ENCODE measurements around the gene SOX3. TPM values are rescaled to one million over a fixed set of nuclear protein-coding genes. Genes with fewer than 3 reads are reported as not detected.

SOX3 gene
- total RNA-seq, 1 donor: not detected

- DNase-seq (ENCODE audit: low read depth in 2 of 3, low spot score in 2 of 3): no peak
Measured at GRCh38 chrX:140500441-140500840, 4.4 kb downstream of the SOX3 start.

GRCh38 chrX:140495739-140496138, 9.1 kb downstream of the SOX3 start:
- no peak for DNase-seq (ENCODE audit: low read depth in 2 of 3, low spot score in 2 of 3)

GRCh38 chrX:140492066-140492994, 12.5 kb downstream of the SOX3 start:
- DNase-seq (ENCODE audit: low read depth in 2 of 3, low spot score in 2 of 3): no peak

GRCh38 chrX:140480765-140481164, 24.1 kb downstream of the SOX3 start:
- no peak for DNase-seq (ENCODE audit: low read depth in 2 of 3, low spot score in 2 of 3)

GRCh38 chrX:140477987-140478386, 26.9 kb downstream of the SOX3 start:
- DNase-seq (ENCODE audit: low read depth in 2 of 3, low spot score in 2 of 3): no peak

GRCh38 chrX:140475025-140475424, 29.8 kb downstream of the SOX3 start:
- no peak for DNase-seq (ENCODE audit: low read depth in 2 of 3, low spot score in 2 of 3)

- DNase-seq (ENCODE audit: low read depth in 2 of 3, low spot score in 2 of 3): no peak
Measured at GRCh38 chrX:140467211-140467610, 37.7 kb downstream of the SOX3 start.

Other genes with a start within 250 kb of the SOX3 start
- gene LINC00632, start 204.7 kb upstream of the SOX3 start, total RNA-seq: 0.27 TPM

Data from hematopoietic multipotent progenitor cell (in vitro differentiated cells).